DMS79 (cell line): ENCODE data around the gene TAS1R2.
"Not testable (repeated sequence)": the region's sequence is repeated elsewhere in the genome, so short reads cannot be mapped to it uniquely, and the experiment has no call there.

ENCODE experiments used
- DNase-seq: peaks from one replicate; lab custom pipeline; 2025; lab: John Stamatoyannopoulos, UW

Gene TAS1R2

GRCh38 chr1:18868801-18869424 is 9.5 kb upstream of the TAS1R2 start:
- no peak for DNase-seq

GRCh38 chr1:18868354-18868753 is 8.9 kb upstream of the TAS1R2 start:
- DNase-seq: no peak

- DNase-seq: no peak
Measured at GRCh38 chr1:18866846-18867245, 7.4 kb upstream of the TAS1R2 start.

GRCh38 chr1:18866314-18866713 is 6.9 kb upstream of the TAS1R2 start:
- no peak for DNase-seq

- no peak for DNase-seq
Measured at GRCh38 chr1:18865176-18865575, 5.7 kb upstream of the TAS1R2 start.

- no peak for DNase-seq
Measured at GRCh38 chr1:18861590-18861989, 2.1 kb upstream of the TAS1R2 start.

- DNase-seq: peak; percentile 56
Measured at GRCh38 chr1:18861082-18861481, 1.6 kb upstream of the TAS1R2 start.

GRCh38 chr1:18858070-18858688 is 1.3 kb downstream of the TAS1R2 start:
- no peak for DNase-seq

GRCh38 chr1:18856435-18856834 is 3.0 kb downstream of the TAS1R2 start:
- DNase-seq: no peak

- no peak for DNase-seq
Measured at GRCh38 chr1:18855573-18855972, 3.9 kb downstream of the TAS1R2 start.

GRCh38 chr1:18854331-18855025 is 5.0 kb downstream of the TAS1R2 start:
- DNase-seq: no peak

GRCh38 chr1:18852501-18852900 is 7.0 kb downstream of the TAS1R2 start:
- DNase-seq: peak; percentile 26

GRCh38 chr1:18849261-18849711 is 10.2 kb downstream of the TAS1R2 start:
- no peak for DNase-seq

- DNase-seq: not testable (repeated sequence)
Measured at GRCh38 chr1:18847723-18848122, 11.7 kb downstream of the TAS1R2 start.

- no peak for DNase-seq
Measured at GRCh38 chr1:18840145-18840544, 19.3 kb downstream of the TAS1R2 start.

- no peak for DNase-seq
Measured at GRCh38 chr1:18836654-18837053, 22.8 kb downstream of the TAS1R2 start.

- DNase-seq: not testable (repeated sequence)
Measured at GRCh38 chr1:18832319-18832718, 27.1 kb downstream of the TAS1R2 start.

GRCh38 chr1:18831656-18832055 is 27.8 kb downstream of the TAS1R2 start:
- DNase-seq: no peak

- no peak for DNase-seq
Measured at GRCh38 chr1:18830596-18830995, 28.9 kb downstream of the TAS1R2 start.

- DNase-seq: no peak
Measured at GRCh38 chr1:18829671-18830070, 29.8 kb downstream of the TAS1R2 start.

- DNase-seq: no peak
Measured at GRCh38 chr1:18828224-18828623, 31.2 kb downstream of the TAS1R2 start.

GRCh38 chr1:18823438-18823837 is 36.0 kb downstream of the TAS1R2 start:
- DNase-seq: no peak
